OCI-LY1 (cell line): Measurements from ENCODE around the gene ELAC2.

ENCODE experiments used
- CTCF ChIP-seq: fragments of 200-600 bp; sonication (generic), shearing (Covaris generic); IDR thresholded peaks from 2 replicates; pipeline ENCODE4 v1.5.1; 2017; ENCODE audit warnings: mild to moderate bottlenecking, antibody characterized with exemption, low read length, moderate library complexity, mixed read lengths
- EZH2 ChIP-seq: fragments of 200-600 bp; sonication (generic), shearing (Covaris generic); IDR thresholded peaks from 2 replicates; pipeline ENCODE4 v1.8.0; 2017; ENCODE audit warnings: borderline replicate concordance, mixed run types, mild to moderate bottlenecking, antibody characterized with exemption, low read length, moderate library complexity, mixed read lengths

GRCh38 chr17:13029340-13029739, 11.5 kb upstream of the ELAC2 start:
- TF ChIP-seq CTCF (no peak), EZH2 (no peak)
